HG03025 (cell line): Measurements from ENCODE around the gene COL13A1.

Experiments used
- ATAC-seq: cut with Tn5 transposase; IDR thresholded peaks from one replicate; pipeline ENCODE4 v1.9.1; 2021; ENCODE audit warnings: mild to moderate bottlenecking, moderate library complexity; ENCODE audit not compliant: unreplicated experiment, low FRiP score

The COL13A1 gene

GRCh38 chr10:69901628-69902505 is 100.2 kb downstream of the COL13A1 start:
- ATAC-seq, result no peak

- ATAC-seq, result no peak
These were observed 101.3 kb downstream of the COL13A1 start for GRCh38 chr10:69902835-69903535.

GRCh38 chr10:69904533-69904932 is 102.8 kb downstream of the COL13A1 start:
- no peak for ATAC-seq

- no peak for ATAC-seq
These were observed 104.7 kb downstream of the COL13A1 start for GRCh38 chr10:69906425-69906824.

GRCh38 chr10:69907517-69907916 is 105.8 kb downstream of the COL13A1 start:
- no peak for ATAC-seq

GRCh38 chr10:69908124-69908523 is 106.4 kb downstream of the COL13A1 start:
- ATAC-seq, result no peak

GRCh38 chr10:69910561-69910960 is 108.9 kb downstream of the COL13A1 start:
- no peak for ATAC-seq

- no peak for ATAC-seq
These were observed 110.2 kb downstream of the COL13A1 start for GRCh38 chr10:69911613-69912528.

- ATAC-seq, result no peak
These were observed 110.9 kb downstream of the COL13A1 start for GRCh38 chr10:69912589-69912988.

- ATAC-seq, result no peak
These were observed 112.1 kb downstream of the COL13A1 start for GRCh38 chr10:69913606-69914382.

GRCh38 chr10:69914398-69915214 is 112.9 kb downstream of the COL13A1 start:
- ATAC-seq, result no peak

GRCh38 chr10:69915215-69915560 is 113.5 kb downstream of the COL13A1 start:
- no peak for ATAC-seq

GRCh38 chr10:69916118-69916517 is 114.4 kb downstream of the COL13A1 start:
- no peak for ATAC-seq

GRCh38 chr10:69918036-69918435 is 116.3 kb downstream of the COL13A1 start:
- ATAC-seq, result no peak

- no peak for ATAC-seq
These were observed 117.5 kb downstream of the COL13A1 start for GRCh38 chr10:69919250-69919649.

- ATAC-seq, result no peak
These were observed 123.4 kb downstream of the COL13A1 start for GRCh38 chr10:69925111-69925510.

- ATAC-seq, result no peak
These were observed 126.6 kb downstream of the COL13A1 start for GRCh38 chr10:69928339-69928738.

GRCh38 chr10:69929575-69929974 is 127.9 kb downstream of the COL13A1 start:
- no peak for ATAC-seq

- ATAC-seq, result no peak
These were observed 133.1 kb downstream of the COL13A1 start for GRCh38 chr10:69934768-69935167.
